ENCODE measurements around the gene ALOX5. TPM values are rescaled to one million over a fixed set of nuclear protein-coding genes. Genes with fewer than 3 reads are reported as not detected.
"Not testable (repeated sequence)": the region's sequence is repeated elsewhere in the genome, so short reads cannot be mapped to it uniquely, and the experiment has no call there.

ALOX5 gene
- total RNA-seq, 5 donors from 2014 or later (not counting 1 experiment from before 2014, with no cell fraction given), result 13.8 to 39.8 (median 16.1) TPM

DNA sequence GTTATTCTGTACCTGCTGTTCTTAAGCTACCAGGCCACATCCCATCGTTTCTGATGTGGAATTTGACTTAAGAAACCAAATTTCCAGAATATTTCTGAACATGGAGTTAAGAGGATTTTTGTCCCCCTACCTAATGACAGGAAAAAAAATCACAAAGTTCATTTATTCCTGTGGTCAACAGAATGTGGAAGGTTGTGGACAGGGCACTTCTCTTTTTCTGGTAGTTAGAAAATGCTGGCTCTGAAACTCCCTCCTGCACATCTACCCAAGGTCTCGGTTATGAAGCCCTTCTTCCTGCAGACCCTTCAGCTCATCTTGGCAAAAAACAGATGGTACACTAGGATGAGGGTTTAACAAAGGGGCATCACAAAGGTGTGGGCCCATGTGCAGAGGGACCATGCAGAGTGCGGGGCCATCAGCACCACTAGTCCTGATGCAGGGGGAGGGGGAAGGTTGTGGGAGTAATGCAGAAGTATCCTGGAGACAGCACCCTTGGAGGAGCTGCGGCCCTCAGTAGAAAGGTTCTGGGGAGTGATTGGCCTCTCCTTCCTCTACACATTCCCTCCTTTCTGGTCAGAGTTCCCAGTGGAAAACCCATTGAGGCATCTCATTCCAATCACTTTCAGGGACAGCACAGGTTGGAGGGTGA is 9.8 kb downstream of the ALOX5 start:
- Mint-ChIP-seq H3K4me1 (no peaks in the 10 kb centered on the region), H3K27me3 (no peaks in the 10 kb centered on the region), H3K27ac (no peak overlapping the region), H3K9me3 (peaks cover 0 to 1% (median 0%) of the 10 kb centered on the region in 3 donors), H3K4me3 (no peak overlapping the region), H3K36me3 (peaks cover under 1% of the 10 kb centered on the region)
- ATAC-seq (replicated peaks in 1 of 4) (no peak), DNase-seq (no peak)
- WGBS (ENCODE audit: insufficient coverage), result no CpG with 5 or more reads among the region's 4 CpGs
- Histone ChIP-seq H3K4me1 (ENCODE audit: control insufficient read depth in 1 of 2, extremely low read depth in 1 of 2, insufficient read depth in 2 of 2, low read length in 2 of 2) (no peaks in the 10 kb centered on the region), H3K36me3 (ENCODE audit: control insufficient read depth in 2 of 2, extremely low read depth in 1 of 2, insufficient read depth in 1 of 2, low read length in 1 of 2) (no peaks in the 10 kb centered on the region), H3K4me3 (ENCODE audit: control insufficient read depth in 1 of 2, extremely low read depth in 1 of 2, low read length in 1 of 2) (no peak overlapping the region), H3K27me3 (replicated peaks in 1 of 2; ENCODE audit: control insufficient read depth in 2 of 2, extremely low read depth in 1 of 2, insufficient read depth in 2 of 2, low read length in 1 of 2) (peaks cover 0 to 17% of the 10 kb centered on the region in 2 experiments), H3K27ac (ENCODE audit: low read length) (no peak overlapping the region), H3K9me3 (no peaks in the 10 kb centered on the region)
- ChIA-PET CTCF (no interaction called here), POLR2A (interaction anchor here in 1 of 2 donors (0.6 kb wide), 1 partner anchor 76 kb away, joined by 3 read pairs; no protein-coding TSS in a partner anchor)

DNA sequence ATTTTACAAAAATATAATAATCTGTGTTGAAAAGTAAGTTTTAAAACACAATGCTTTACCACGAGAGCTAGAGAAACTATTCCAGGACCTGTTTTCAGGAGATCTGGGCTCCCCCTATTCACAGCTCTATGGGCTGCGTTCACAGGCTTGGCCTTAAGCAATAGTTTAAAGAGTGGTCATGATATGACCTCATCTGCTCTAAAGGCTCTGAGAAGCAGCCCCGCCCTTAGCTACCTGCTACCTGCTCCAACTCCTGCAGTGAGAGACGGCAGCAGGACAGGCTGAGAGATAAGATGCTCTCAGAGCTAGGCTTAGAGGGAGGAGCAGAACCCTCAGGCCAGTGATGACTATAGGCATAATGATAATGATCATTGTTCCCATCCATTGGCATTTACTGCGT is 12.6 kb downstream of the ALOX5 start:
- Mint-ChIP-seq H3K27me3 (no peaks in the 10 kb centered on the region), H3K9me3 (peaks cover 5% of the 10 kb centered on the region in 3 donors), H3K27ac (no peak overlapping the region), H3K4me3 (no peak overlapping the region), H3K4me1 (no peaks in the 10 kb centered on the region), H3K36me3 (peaks cover 12% of the 10 kb centered on the region)
- H3K27ac ChIP-seq (ENCODE audit: low read length), result no peak overlapping the region
- no peaks in the 10 kb centered on the region for H3K9me3 ChIP-seq
- CTCF ChIA-PET, result no interaction called here
- peaks cover 0 to 12% of the 10 kb centered on the region in 2 experiments for H3K27me3 ChIP-seq (replicated peaks in 1 of 2; ENCODE audit: control insufficient read depth in 2 of 2, extremely low read depth in 1 of 2, insufficient read depth in 2 of 2, low read length in 1 of 2)
- 88% methylated on average over 2 of the region's 5 CpGs for WGBS (ENCODE audit: insufficient coverage)
- ATAC-seq (replicated peaks in 1 of 4), result no peak
- DNase-seq, result no peak
- POLR2A ChIA-PET, result no interaction called here
- H3K36me3 ChIP-seq (ENCODE audit: control insufficient read depth in 2 of 2, extremely low read depth in 1 of 2, insufficient read depth in 1 of 2, low read length in 1 of 2), result no peaks in the 10 kb centered on the region
- no peaks in the 10 kb centered on the region for H3K4me1 ChIP-seq (ENCODE audit: control insufficient read depth in 1 of 2, extremely low read depth in 1 of 2, insufficient read depth in 2 of 2, low read length in 2 of 2)
- no peak overlapping the region for H3K4me3 ChIP-seq (ENCODE audit: control insufficient read depth in 1 of 2, extremely low read depth in 1 of 2, low read length in 1 of 2)

DNA sequence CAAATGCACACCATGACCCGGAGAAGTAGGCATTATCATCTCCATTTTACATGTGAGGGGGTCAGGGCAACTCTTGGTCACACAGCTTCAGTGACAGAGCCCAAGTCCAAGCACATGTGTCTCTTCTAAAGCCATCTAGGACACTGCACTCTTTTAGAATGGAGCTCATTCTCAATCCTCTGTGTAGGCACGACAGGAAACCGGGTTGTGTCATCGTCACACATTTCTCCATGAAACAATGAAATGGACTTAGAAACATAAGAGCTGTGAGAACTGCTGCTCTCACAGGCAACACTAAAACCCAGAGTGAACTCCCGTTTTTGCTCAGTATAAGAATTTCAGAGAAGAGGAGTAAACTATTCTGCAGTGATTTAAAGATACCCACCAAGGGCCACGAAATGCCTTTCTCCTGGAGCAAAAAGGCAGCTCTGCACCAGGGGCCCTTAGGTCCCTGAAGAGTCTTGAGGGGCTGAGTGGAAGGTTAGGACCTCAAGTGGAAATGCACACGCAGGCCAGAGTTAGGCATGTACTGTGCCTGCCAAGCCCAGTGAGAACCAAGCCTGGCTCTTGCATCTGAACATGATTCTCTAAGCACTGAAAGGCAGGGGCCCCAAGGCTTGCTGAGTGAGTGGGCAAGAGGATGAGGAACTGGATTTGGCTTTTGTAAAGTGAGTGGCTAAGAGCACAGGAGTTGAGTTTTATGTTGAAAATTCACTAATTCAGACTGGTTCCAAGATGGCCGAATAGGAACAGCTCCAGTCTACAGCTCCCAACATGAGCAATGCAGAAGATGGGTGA is 13.3 kb downstream of the ALOX5 start:
- Histone ChIP-seq H3K27ac (ENCODE audit: low read length) (no peak overlapping the region), H3K4me1 (ENCODE audit: control insufficient read depth in 1 of 2, extremely low read depth in 1 of 2, insufficient read depth in 2 of 2, low read length in 2 of 2) (no peaks in the 10 kb centered on the region), H3K27me3 (replicated peaks in 1 of 2; ENCODE audit: control insufficient read depth in 2 of 2, extremely low read depth in 1 of 2, insufficient read depth in 2 of 2, low read length in 1 of 2) (peaks cover 0 to 12% of the 10 kb centered on the region in 2 experiments), H3K36me3 (ENCODE audit: control insufficient read depth in 2 of 2, extremely low read depth in 1 of 2, insufficient read depth in 1 of 2, low read length in 1 of 2) (no peaks in the 10 kb centered on the region), H3K9me3 (no peaks in the 10 kb centered on the region), H3K4me3 (ENCODE audit: control insufficient read depth in 1 of 2, extremely low read depth in 1 of 2, low read length in 1 of 2) (no peak overlapping the region)
- DNase-seq (no peak), ATAC-seq (replicated peaks in 1 of 4) (no peak)
- H3K27ac Mint-ChIP-seq, result no peak overlapping the region
- no peak overlapping the region for H3K4me3 Mint-ChIP-seq
- H3K9me3 Mint-ChIP-seq, result peaks cover 5% of the 10 kb centered on the region in 3 donors
- peaks cover 12% of the 10 kb centered on the region for H3K36me3 Mint-ChIP-seq
- POLR2A ChIA-PET, result no interaction called here
- no peaks in the 10 kb centered on the region for H3K4me1 Mint-ChIP-seq
- no peaks in the 10 kb centered on the region for H3K27me3 Mint-ChIP-seq
- 71% methylated on average over 3 of the region's 8 CpGs for WGBS (ENCODE audit: insufficient coverage)
- CTCF ChIA-PET, result no interaction called here

DNA sequence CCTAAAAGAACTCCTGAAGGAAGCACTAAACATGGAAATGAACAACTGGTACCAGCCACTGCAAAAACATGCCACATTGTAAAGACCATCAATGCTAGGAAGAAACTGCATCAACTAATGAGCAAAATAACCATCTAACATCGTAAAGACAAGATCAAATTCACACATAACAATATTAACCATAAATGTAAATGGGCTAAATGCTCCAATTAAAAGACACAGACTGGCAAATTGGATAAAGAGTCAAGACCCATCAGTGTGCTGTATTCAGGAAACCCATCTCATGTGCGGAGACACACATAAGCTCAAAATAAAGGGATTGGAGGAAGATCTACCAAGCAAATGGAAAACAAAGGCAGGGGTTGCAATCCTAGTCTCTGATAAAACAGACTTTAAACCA is 15.7 kb downstream of the ALOX5 start:
- peaks cover 12% of the 10 kb centered on the region for H3K36me3 Mint-ChIP-seq
- H3K27ac ChIP-seq (ENCODE audit: low read length); H3K4me1 ChIP-seq (ENCODE audit: control insufficient read depth in 1 of 2, extremely low read depth in 1 of 2, insufficient read depth in 2 of 2, low read length in 2 of 2); H3K27me3 ChIP-seq (replicated peaks in 1 of 2; ENCODE audit: control insufficient read depth in 2 of 2, extremely low read depth in 1 of 2, insufficient read depth in 2 of 2, low read length in 1 of 2); H3K9me3 Mint-ChIP-seq; H3K27ac Mint-ChIP-seq; H3K4me3 ChIP-seq (ENCODE audit: control insufficient read depth in 1 of 2, extremely low read depth in 1 of 2, low read length in 1 of 2); CTCF ChIA-PET; H3K4me1 Mint-ChIP-seq; DNase-seq; ATAC-seq (replicated peaks in 1 of 4); H3K9me3 ChIP-seq; H3K4me3 Mint-ChIP-seq; H3K27me3 Mint-ChIP-seq; H3K36me3 ChIP-seq (ENCODE audit: control insufficient read depth in 2 of 2, extremely low read depth in 1 of 2, insufficient read depth in 1 of 2, low read length in 1 of 2); POLR2A ChIA-PET: not testable (repeated sequence)
- WGBS (ENCODE audit: insufficient coverage), result no CpG with 5 or more reads among the region's 2 CpGs

DNA sequence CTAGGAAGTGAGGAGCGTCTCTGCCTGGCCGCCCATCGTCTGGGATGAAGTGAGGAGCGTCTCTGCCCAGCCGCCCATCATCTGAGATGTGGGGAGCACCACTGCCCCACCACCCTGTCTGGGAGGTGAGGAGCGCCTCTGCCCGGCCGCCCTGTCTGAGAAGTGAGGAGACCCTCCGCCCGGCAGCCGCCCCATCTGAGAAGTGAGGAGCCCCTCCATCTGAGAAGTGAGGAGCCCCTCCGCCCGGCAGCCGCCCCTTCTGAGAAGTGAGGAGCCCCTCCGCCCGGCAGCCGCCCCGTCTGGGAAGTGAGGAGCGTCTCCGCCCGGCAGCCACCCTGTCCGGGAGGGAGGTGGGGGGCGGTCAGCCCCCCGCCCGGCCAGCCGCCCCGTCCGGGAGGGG is 17.6 kb downstream of the ALOX5 start:
- peaks cover 21% of the 10 kb centered on the region for H3K36me3 Mint-ChIP-seq
- H3K9me3 ChIP-seq; H3K4me1 ChIP-seq (ENCODE audit: control insufficient read depth in 1 of 2, extremely low read depth in 1 of 2, insufficient read depth in 2 of 2, low read length in 2 of 2); H3K27ac Mint-ChIP-seq; ATAC-seq (replicated peaks in 1 of 4); H3K4me3 ChIP-seq (ENCODE audit: control insufficient read depth in 1 of 2, extremely low read depth in 1 of 2, low read length in 1 of 2); POLR2A ChIA-PET; H3K4me1 Mint-ChIP-seq; CTCF ChIA-PET; H3K27ac ChIP-seq (ENCODE audit: low read length); H3K27me3 Mint-ChIP-seq; H3K4me3 Mint-ChIP-seq; DNase-seq; H3K36me3 ChIP-seq (ENCODE audit: control insufficient read depth in 2 of 2, extremely low read depth in 1 of 2, insufficient read depth in 1 of 2, low read length in 1 of 2); H3K27me3 ChIP-seq (replicated peaks in 1 of 2; ENCODE audit: control insufficient read depth in 2 of 2, extremely low read depth in 1 of 2, insufficient read depth in 2 of 2, low read length in 1 of 2): not testable (repeated sequence)
- peaks cover 10 to 20% (median 15%) of the 10 kb centered on the region in 3 donors for H3K9me3 Mint-ChIP-seq
- WGBS (ENCODE audit: insufficient coverage), result 100% methylated on average over 6 of the region's 28 CpGs

DNA sequence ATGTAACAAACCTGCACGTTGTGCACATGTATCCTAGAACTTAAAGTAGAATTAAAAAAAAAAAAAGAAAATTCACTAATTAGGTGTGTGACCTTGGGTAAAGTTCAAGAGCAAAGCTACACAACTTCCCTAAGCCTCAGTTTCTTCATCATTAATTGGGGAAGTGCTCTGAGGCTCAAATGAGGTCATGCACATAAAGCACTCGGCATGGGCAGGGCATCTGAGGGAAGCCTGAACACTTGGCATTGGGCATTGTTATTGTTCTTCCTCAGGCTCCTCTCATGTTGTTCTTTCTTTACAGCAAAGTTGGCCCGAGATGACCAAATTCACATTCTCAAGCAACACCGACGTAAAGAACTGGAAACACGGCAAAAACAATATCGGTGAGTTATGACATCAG is 21.5 kb downstream of the ALOX5 start:
- peaks cover 0 to 6% of the 10 kb centered on the region in 2 donors for H3K27me3 Mint-ChIP-seq
- no peak for DNase-seq
- peaks cover 5 to 17% (median 13%) of the 10 kb centered on the region in 3 donors for H3K9me3 Mint-ChIP-seq
- H3K27ac Mint-ChIP-seq, result no peak overlapping the region
- 96% methylated on average over 2 of the region's 7 CpGs for WGBS (ENCODE audit: insufficient coverage)
- H3K36me3 Mint-ChIP-seq, result peaks cover 29% of the 10 kb centered on the region
- no peak overlapping the region for H3K4me3 Mint-ChIP-seq
- Histone ChIP-seq H3K4me1 (ENCODE audit: control insufficient read depth in 1 of 2, extremely low read depth in 1 of 2, insufficient read depth in 2 of 2, low read length in 2 of 2) (no peaks in the 10 kb centered on the region), H3K27me3 (replicated peaks in 1 of 2; ENCODE audit: control insufficient read depth in 2 of 2, extremely low read depth in 1 of 2, insufficient read depth in 2 of 2, low read length in 1 of 2) (no peaks in the 10 kb centered on the region), H3K36me3 (ENCODE audit: control insufficient read depth in 2 of 2, extremely low read depth in 1 of 2, insufficient read depth in 1 of 2, low read length in 1 of 2) (no peaks in the 10 kb centered on the region), H3K9me3 (peaks cover 3% of the 10 kb centered on the region), H3K4me3 (ENCODE audit: control insufficient read depth in 1 of 2, extremely low read depth in 1 of 2, low read length in 1 of 2) (no peak overlapping the region), H3K27ac (ENCODE audit: low read length) (no peak overlapping the region)
- ChIA-PET CTCF (no interaction called here), POLR2A (interaction anchor here in 1 of 2 donors (0.6 kb wide), 1 partner anchor 22 kb away, joined by 3 read pairs; no protein-coding TSS in a partner anchor)
- H3K4me1 Mint-ChIP-seq, result no peaks in the 10 kb centered on the region
- ATAC-seq (replicated peaks in 1 of 4), result no peak
